ENCODE results near the gene MTFR1L.

DNA sequence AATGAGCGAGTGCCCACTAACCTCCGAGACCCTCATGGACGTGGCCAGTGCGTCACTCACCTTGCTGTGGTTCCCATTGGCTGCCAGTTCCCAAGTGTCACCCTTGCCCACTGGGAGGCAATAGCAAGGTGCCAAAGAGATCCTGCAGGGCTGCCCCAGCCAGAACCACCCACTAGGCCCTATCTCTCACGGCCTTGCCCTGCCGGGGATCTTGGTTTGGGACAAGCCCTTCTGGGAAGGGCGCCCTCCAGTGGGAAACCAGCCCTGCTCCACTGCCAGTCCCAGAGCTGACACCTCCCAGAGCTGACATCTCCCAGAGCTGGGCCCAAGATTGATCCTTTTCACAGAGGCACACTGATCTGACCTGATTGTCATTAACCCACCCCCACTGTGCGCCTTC, 21.8 kb upstream of the MTFR1L start:
- TF ChIP-seq EP300 (IDR thresholded peaks at IDR 0.05; ENCODE audit: borderline replicate concordance) (no peak), TCF12 (IDR thresholded peaks at IDR 0.05; ENCODE audit: low read depth) (no peak), CEBPB (IDR thresholded peaks at IDR 0.05) (no peak), RAD21 (IDR thresholded peaks at IDR 0.05; ENCODE audit: low read depth) (peak; percentile 33; the same call in 1 of the 2 replicates), CREB1 (IDR thresholded peaks at IDR 0.05; ENCODE audit: low read depth) (no peak), NFIC (IDR thresholded peaks at IDR 0.05) (no peak), YY1 (IDR thresholded peaks at IDR 0.05; ENCODE audit: low read depth) (no peak), TAF1 (IDR thresholded peaks at IDR 0.05; ENCODE audit: low read depth) (no peak)
- TF ChIP-seq, protein P1, sequence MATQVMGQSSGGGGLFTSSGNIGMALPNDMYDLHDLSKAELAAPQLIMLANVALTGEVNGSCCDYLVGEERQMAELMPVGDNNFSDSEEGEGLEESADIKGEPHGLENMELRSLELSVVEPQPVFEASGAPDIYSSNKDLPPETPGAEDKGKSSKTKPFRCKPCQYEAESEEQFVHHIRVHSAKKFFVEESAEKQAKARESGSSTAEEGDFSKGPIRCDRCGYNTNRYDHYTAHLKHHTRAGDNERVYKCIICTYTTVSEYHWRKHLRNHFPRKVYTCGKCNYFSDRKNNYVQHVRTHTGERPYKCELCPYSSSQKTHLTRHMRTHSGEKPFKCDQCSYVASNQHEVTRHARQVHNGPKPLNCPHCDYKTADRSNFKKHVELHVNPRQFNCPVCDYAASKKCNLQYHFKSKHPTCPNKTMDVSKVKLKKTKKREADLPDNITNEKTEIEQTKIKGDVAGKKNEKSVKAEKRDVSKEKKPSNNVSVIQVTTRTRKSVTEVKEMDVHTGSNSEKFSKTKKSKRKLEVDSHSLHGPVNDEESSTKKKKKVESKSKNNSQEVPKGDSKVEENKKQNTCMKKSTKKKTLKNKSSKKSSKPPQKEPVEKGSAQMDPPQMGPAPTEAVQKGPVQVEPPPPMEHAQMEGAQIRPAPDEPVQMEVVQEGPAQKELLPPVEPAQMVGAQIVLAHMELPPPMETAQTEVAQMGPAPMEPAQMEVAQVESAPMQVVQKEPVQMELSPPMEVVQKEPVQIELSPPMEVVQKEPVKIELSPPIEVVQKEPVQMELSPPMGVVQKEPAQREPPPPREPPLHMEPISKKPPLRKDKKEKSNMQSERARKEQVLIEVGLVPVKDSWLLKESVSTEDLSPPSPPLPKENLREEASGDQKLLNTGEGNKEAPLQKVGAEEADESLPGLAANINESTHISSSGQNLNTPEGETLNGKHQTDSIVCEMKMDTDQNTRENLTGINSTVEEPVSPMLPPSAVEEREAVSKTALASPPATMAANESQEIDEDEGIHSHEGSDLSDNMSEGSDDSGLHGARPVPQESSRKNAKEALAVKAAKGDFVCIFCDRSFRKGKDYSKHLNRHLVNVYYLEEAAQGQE (IDR thresholded peaks at IDR 0.05; ENCODE audit: low read depth) = no peak
- TF ChIP-seq, protein P2, sequence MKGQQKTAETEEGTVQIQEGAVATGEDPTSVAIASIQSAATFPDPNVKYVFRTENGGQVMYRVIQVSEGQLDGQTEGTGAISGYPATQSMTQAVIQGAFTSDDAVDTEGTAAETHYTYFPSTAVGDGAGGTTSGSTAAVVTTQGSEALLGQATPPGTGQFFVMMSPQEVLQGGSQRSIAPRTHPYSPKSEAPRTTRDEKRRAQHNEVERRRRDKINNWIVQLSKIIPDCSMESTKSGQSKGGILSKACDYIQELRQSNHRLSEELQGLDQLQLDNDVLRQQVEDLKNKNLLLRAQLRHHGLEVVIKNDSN (IDR thresholded peaks at IDR 0.05) = no peak
